ENCODE results near the gene PER1. TPM values are rescaled to one million over a fixed set of nuclear protein-coding genes. Genes with fewer than 3 reads are reported as not detected.

Gene PER1
- total RNA-seq, 1 experiment from 2014 or later: 87.6 TPM

DNA sequence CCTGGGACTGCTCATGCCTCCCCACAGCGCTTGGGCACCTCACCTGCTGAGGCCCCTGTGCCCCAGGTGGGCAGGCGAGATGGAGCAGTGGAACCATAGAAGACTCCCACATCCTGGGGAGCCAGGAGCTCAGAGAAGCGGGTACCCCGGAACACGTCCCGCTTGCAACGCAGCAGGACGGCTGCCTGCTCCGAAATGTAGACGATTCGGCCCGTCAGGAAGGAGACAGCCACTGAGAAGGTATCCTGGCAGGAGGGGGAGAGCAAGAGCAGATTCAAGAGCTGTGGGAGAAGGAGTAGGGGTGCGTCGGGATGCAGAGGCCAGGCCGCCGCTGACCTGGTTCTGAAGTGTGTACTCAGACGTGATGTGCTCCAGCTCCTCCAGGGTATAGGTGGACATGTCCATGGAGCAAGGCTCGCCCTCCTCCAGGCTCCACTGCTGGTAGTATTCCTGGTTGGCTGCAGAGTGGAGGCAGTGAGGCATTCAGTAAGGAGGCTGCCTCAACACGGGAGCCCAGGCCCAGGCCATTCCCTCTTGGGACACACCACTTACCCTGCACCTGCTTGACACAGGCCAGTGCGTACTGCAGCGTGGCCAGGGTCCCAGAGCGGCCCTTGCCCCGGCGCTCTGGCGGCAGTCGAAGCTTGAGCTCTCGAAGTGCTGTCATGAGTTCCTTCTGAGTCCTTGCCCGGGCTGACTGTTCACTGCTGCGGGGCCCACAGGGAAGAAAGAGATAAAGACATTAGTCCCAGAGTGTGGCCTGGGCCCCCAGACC, 2.6 kb downstream of the PER1 start:
- DNase-seq (ENCODE audit: low read depth, low spot score) (no peak), ATAC-seq (no peak)
- Histone ChIP-seq H3K4me3 (replicated peaks in 1 of 2; ENCODE audit: low read depth in 1 of 2, low read length in 2 of 2) (no peak overlapping the region), H3K4me1 (ENCODE audit: control insufficient read depth in 1 of 2, insufficient read depth in 2 of 2, low read length in 2 of 2) (peaks cover 27 to 42% of the 10 kb centered on the region in 2 experiments), H2AFZ (ENCODE audit: low read depth, low read length, poor library complexity, severe bottlenecking) (no peak overlapping the region), H3K79me2 (ENCODE audit: insufficient read depth, low read length) (peaks cover 43% of the 10 kb centered on the region), H3K9ac (ENCODE audit: low read length) (no peak overlapping the region), H3K9me3 (ENCODE audit: control insufficient read depth in 1 of 2, insufficient read depth in 1 of 2, low read depth in 1 of 2, low read length in 2 of 2) (no peaks in the 10 kb centered on the region), H3K4me2 (ENCODE audit: low read length) (no peak overlapping the region), H3K36me3 (ENCODE audit: control insufficient read depth in 1 of 2, insufficient read depth in 2 of 2, low read length in 2 of 2) (peaks cover 40 to 53% of the 10 kb centered on the region in 2 experiments), H4K20me1 (ENCODE audit: insufficient read depth) (no peaks in the 10 kb centered on the region), H3K27ac (ENCODE audit: low read depth, low read length) (peak overlapping the region; percentile 77; the same call in 1 of the 2 replicates), H3K27me3 (ENCODE audit: insufficient read depth, low read length) (no peaks in the 10 kb centered on the region), H3K9me2 (ENCODE audit: insufficient read depth) (no peaks in the 10 kb centered on the region)
- CTCF ChIA-PET: no interaction called here
- RAD21 ChIA-PET (ENCODE audit: low non-redundant PET in 1 of 2, low total read pairs in 2 of 2, uncharacterized antibody in 2 of 2, unreplicated experiment in 2 of 2): no interaction called here
- BruUV-seq (replicated peaks): no TSS peak
- intact Hi-C loops (cut with micrococcal nuclease): no loop called here
- TF ChIP-seq FOSL1 (IDR thresholded peaks at IDR 0.05; ENCODE audit: low read depth) (no peak), EGR1 (IDR thresholded peaks at IDR 0.05; ENCODE audit: low read depth) (no peak), YY1 (IDR thresholded peaks at IDR 0.05; ENCODE audit: extremely low read depth, insufficient replicate concordance, low read depth, low read length) (no peak), SRF (IDR thresholded peaks at IDR 0.05; ENCODE audit: low read depth) (no peak), POLR2A (IDR thresholded peaks at IDR 0.05; ENCODE audit: borderline replicate concordance, extremely low read depth, insufficient read depth, insufficient read length) (no peak)
- TF ChIP-seq, protein P1, sequence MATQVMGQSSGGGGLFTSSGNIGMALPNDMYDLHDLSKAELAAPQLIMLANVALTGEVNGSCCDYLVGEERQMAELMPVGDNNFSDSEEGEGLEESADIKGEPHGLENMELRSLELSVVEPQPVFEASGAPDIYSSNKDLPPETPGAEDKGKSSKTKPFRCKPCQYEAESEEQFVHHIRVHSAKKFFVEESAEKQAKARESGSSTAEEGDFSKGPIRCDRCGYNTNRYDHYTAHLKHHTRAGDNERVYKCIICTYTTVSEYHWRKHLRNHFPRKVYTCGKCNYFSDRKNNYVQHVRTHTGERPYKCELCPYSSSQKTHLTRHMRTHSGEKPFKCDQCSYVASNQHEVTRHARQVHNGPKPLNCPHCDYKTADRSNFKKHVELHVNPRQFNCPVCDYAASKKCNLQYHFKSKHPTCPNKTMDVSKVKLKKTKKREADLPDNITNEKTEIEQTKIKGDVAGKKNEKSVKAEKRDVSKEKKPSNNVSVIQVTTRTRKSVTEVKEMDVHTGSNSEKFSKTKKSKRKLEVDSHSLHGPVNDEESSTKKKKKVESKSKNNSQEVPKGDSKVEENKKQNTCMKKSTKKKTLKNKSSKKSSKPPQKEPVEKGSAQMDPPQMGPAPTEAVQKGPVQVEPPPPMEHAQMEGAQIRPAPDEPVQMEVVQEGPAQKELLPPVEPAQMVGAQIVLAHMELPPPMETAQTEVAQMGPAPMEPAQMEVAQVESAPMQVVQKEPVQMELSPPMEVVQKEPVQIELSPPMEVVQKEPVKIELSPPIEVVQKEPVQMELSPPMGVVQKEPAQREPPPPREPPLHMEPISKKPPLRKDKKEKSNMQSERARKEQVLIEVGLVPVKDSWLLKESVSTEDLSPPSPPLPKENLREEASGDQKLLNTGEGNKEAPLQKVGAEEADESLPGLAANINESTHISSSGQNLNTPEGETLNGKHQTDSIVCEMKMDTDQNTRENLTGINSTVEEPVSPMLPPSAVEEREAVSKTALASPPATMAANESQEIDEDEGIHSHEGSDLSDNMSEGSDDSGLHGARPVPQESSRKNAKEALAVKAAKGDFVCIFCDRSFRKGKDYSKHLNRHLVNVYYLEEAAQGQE (IDR thresholded peaks at IDR 0.05; ENCODE audit: low read depth): no peak
- POLR2A ChIA-PET: no interaction called here
